Common myeloid progenitor, CD34-positive (primary cell): ENCODE data around the gene GEMIN7.

ENCODE experiments used
- CTCF ChIA-PET: fragments of 350-600 bp; sonication (Branson Sonifier 250); formaldehyde crosslinking; loops from one replicate; lab custom pipeline; 2021; ENCODE audit warnings: antibody characterized with exemption; lab: Charles Lee
- POLR2A ChIA-PET: fragments of 350-600 bp; sonication (Branson Sonifier 250); formaldehyde crosslinking; loops from one replicate; lab custom pipeline; 2021; ENCODE audit warnings: antibody characterized with exemption; lab: Charles Lee
- DNase-seq, 3 donors: peaks; one replicate each; pipeline versions ENCODE4 v3.0.0 to v3.0.0-alpha.2; 2013
- H3K27ac ChIP-seq, 2 experiments: 1 replicate in 1 of 2; 2 replicates in 1 of 2; pipeline ENCODE4 v1.7.0; 2013; ENCODE audit warnings: inconsistent platforms in 2 of 2, low read length in 2 of 2, mild to moderate bottlenecking in 2 of 2, low read depth in 1 of 2, moderate library complexity in 1 of 2; ENCODE audit not compliant: severe bottlenecking in 2 of 2, insufficient read depth in 1 of 2, poor library complexity in 1 of 2
- H3K27me3 ChIP-seq, 5 experiments: replicated peaks in 2 of 5; 1 replicate in 3 of 5; 2 replicates in 2 of 5; pipeline versions ENCODE4 v1.6.1 to v1.7.0; 2013; ENCODE audit warnings: low read length in 4 of 5, mild to moderate bottlenecking in 2 of 5, moderate library complexity in 2 of 5, inconsistent platforms in 1 of 5; ENCODE audit not compliant: insufficient read depth in 5 of 5, control insufficient read depth in 4 of 5
- H3K36me3 ChIP-seq, 4 experiments: 1 replicate in 2 of 4; 2 replicates in 2 of 4; pipeline versions ENCODE4 v1.6.1 to v1.7.0; 2013; ENCODE audit warnings: low read length in 3 of 4, control low read depth in 1 of 4, mild to moderate bottlenecking in 1 of 4; ENCODE audit not compliant: control insufficient read depth in 4 of 4, insufficient read depth in 4 of 4
- H3K4me1 ChIP-seq, 4 experiments: 1 replicate in 3 of 4; 2 replicates in 1 of 4; pipeline versions ENCODE4 v1.6.1 to v1.7.1; 2013; ENCODE audit warnings: low read length in 3 of 4, mild to moderate bottlenecking in 3 of 4, control low read depth in 1 of 4, inconsistent platforms in 1 of 4, moderate library complexity in 1 of 4; ENCODE audit not compliant: control insufficient read depth in 4 of 4, insufficient read depth in 4 of 4; ENCODE audit errors: control extremely low read depth in 1 of 4
- H3K4me3 ChIP-seq, 7 experiments: 1 replicate in 4 of 7; 2 replicates in 3 of 7; pipeline versions ENCODE4 v1.5.1 to v1.7.0; 2013; ENCODE audit warnings: mild to moderate bottlenecking in 7 of 7, low read length in 6 of 7, moderate library complexity in 6 of 7, inconsistent platforms in 2 of 7, low read depth in 2 of 7, control low read depth in 1 of 7; ENCODE audit not compliant: insufficient read depth in 4 of 7, control insufficient read depth in 1 of 7; ENCODE audit errors: extremely low read depth in 1 of 7
- H3K9me3 ChIP-seq, 5 experiments: 1 replicate in 4 of 5; 2 replicates in 1 of 5; pipeline versions ENCODE4 v1.6.1 to v1.7.1; 2013; ENCODE audit warnings: low read length in 4 of 5, mild to moderate bottlenecking in 2 of 5, inconsistent platforms in 1 of 5, low read depth in 1 of 5, moderate library complexity in 1 of 5; ENCODE audit not compliant: control insufficient read depth in 4 of 5, insufficient read depth in 2 of 5; ENCODE audit errors: control extremely low read depth in 1 of 5
- WGBS: methylation state at CpG from one replicate; pipeline ENCODE4 v1.1.5; 2013; ENCODE audit not compliant: insufficient coverage; 5-methylcytosine and 5-hydroxymethylcytosine counted together

The GEMIN7 gene

GRCh38 chr19:45138303-45138751 is 59.3 kb downstream of the GEMIN7 start:
- H3K27ac ChIP-seq, result no peak overlapping the region
- WGBS, result 97% methylated on average over 9 of the region's 11 CpGs
- POLR2A ChIA-PET, result no interaction called here

GRCh38 chr19:45139286-45140143 is 60.5 kb downstream of the GEMIN7 start:
- no peak for DNase-seq
- Histone ChIP-seq H3K4me1 (peaks cover 0 to 6% (median 0%) of the 10 kb centered on the region in 4 experiments), H3K27ac (no peak overlapping the region), H3K36me3 (peaks cover 2 to 45% (median 23%) of the 10 kb centered on the region in 4 experiments), H3K27me3 (no peaks in the 10 kb centered on the region), H3K9me3 (no peaks in the 10 kb centered on the region), H3K4me3 (no peak overlapping the region)
- 98% methylated on average over 19 of the region's 24 CpGs for WGBS
- POLR2A ChIA-PET, result no interaction called here
- CTCF ChIA-PET, result interaction anchor here (0.7 kb wide), 1 partner anchor 15 kb away, joined by 3 read pairs; no protein-coding TSS in a partner anchor

More at GRCh38 chr19:45138303-45138751, 59.3 kb downstream of the GEMIN7 start:
- no peak overlapping the region for H3K4me3 ChIP-seq
- no peaks in the 10 kb centered on the region for H3K27me3 ChIP-seq
- peaks cover 0 to 6% (median 0%) of the 10 kb centered on the region in 4 experiments for H3K4me1 ChIP-seq
- H3K9me3 ChIP-seq, result no peaks in the 10 kb centered on the region
- H3K36me3 ChIP-seq, result peaks cover 2 to 38% (median 20%) of the 10 kb centered on the region in 4 experiments
- DNase-seq, result no peak
- CTCF ChIA-PET, result no interaction called here

- ChIA-PET POLR2A (no interaction called here), CTCF (interaction anchor here (1.0 to 1.3 kb wide), 2 partner anchors 10 to 47 kb away, joined by 4 read pairs; no protein-coding TSS in a partner anchor)
- Histone ChIP-seq H3K27me3 (no peaks in the 10 kb centered on the region), H3K9me3 (no peaks in the 10 kb centered on the region), H3K4me1 (peaks cover 0 to 6% (median 0%) of the 10 kb centered on the region in 4 experiments), H3K4me3 (no peak overlapping the region), H3K27ac (no peak overlapping the region), H3K36me3 (peaks cover 2 to 48% (median 26%) of the 10 kb centered on the region in 4 experiments)
- 100% methylated on average over 2 of the region's 8 CpGs for WGBS
- no peak for DNase-seq
Observed at GRCh38 chr19:45140144-45140503, 61.1 kb downstream of the GEMIN7 start.

GRCh38 chr19:45140533-45140932 is 61.5 kb downstream of the GEMIN7 start:
- ChIA-PET CTCF (interaction anchor here (1.0 to 1.3 kb wide), 3 partner anchors 9 to 61 kb away, joined by 3 to 4 read pairs (median 4); no protein-coding TSS in a partner anchor), POLR2A (no interaction called here)
- WGBS, result 95% methylated on average over 11 of the region's 11 CpGs
- H3K4me3 ChIP-seq, result no peak overlapping the region
- H3K9me3 ChIP-seq, result no peaks in the 10 kb centered on the region
- no peaks in the 10 kb centered on the region for H3K27me3 ChIP-seq
- H3K27ac ChIP-seq, result no peak overlapping the region
- DNase-seq, result no peak
- H3K36me3 ChIP-seq, result peaks cover 2 to 45% (median 27%) of the 10 kb centered on the region in 4 experiments
- peaks cover 0 to 6% (median 0%) of the 10 kb centered on the region in 4 experiments for H3K4me1 ChIP-seq
